Forelimb muscle (tissue), 1 donor: Measurements from ENCODE around the gene PADI4. TPM values are rescaled to one million over a fixed set of nuclear protein-coding genes. Genes with fewer than 3 reads are reported as not detected.

ENCODE experiments used
- DNase-seq: peaks from one replicate; pipeline ENCODE4 v3.0.0-alpha.2; 2013; ENCODE audit warnings: low read depth
- polyA plus RNA-seq: library from polyadenylated mRNA; unstranded; fragments of 120-200 nt; gene quantifications from one replicate; pipeline ENCODE4 v1.2.1, GENCODE V29; 2013; ENCODE audit not compliant: insufficient read length

The PADI4 gene
- polyA plus RNA-seq: 0.96 TPM

GRCh38 chr1:17307946-17308345, at the start of gene PADI4:
Gene PADI4 (plus strand): TSS chr1:17308197. CDS start chr1:17308223, 26 bp downstream.
- DNase-seq: no peak

- DNase-seq: no peak
These were observed 49.3 kb upstream of the PADI4 start for GRCh38 chr1:17258758-17259130.

GRCh38 chr1:17259233-17259873, 48.6 kb upstream of the PADI4 start:
- no peak for DNase-seq

GRCh38 chr1:17260264-17260663, 47.7 kb upstream of the PADI4 start:
- DNase-seq: no peak

GRCh38 chr1:17260738-17261137, 47.3 kb upstream of the PADI4 start:
- DNase-seq: no peak

GRCh38 chr1:17263936-17264335, 44.1 kb upstream of the PADI4 start:
- DNase-seq: no peak

- no peak for DNase-seq
These were observed 43.5 kb upstream of the PADI4 start for GRCh38 chr1:17264470-17264869.

- no peak for DNase-seq
These were observed 42.8 kb upstream of the PADI4 start for GRCh38 chr1:17265162-17265561.

- DNase-seq: no peak
These were observed 42.0 kb upstream of the PADI4 start for GRCh38 chr1:17265950-17266349.

- DNase-seq: no peak
These were observed 36.9 kb upstream of the PADI4 start for GRCh38 chr1:17270891-17271765.

GRCh38 chr1:17272066-17272465, 35.9 kb upstream of the PADI4 start:
- no peak for DNase-seq

- no peak for DNase-seq
These were observed 35.4 kb upstream of the PADI4 start for GRCh38 chr1:17272646-17273045.

- DNase-seq: no peak
These were observed 34.9 kb upstream of the PADI4 start for GRCh38 chr1:17273096-17273495.

GRCh38 chr1:17274186-17275170, 33.5 kb upstream of the PADI4 start:
- DNase-seq: no peak

GRCh38 chr1:17276568-17276967, 31.4 kb upstream of the PADI4 start:
- no peak for DNase-seq

- no peak for DNase-seq
These were observed 30.4 kb upstream of the PADI4 start for GRCh38 chr1:17277511-17278159.

- no peak for DNase-seq
These were observed 28.8 kb upstream of the PADI4 start for GRCh38 chr1:17278996-17279830.

GRCh38 chr1:17280436-17280835, 27.6 kb upstream of the PADI4 start:
- DNase-seq: no peak

- DNase-seq: no peak
These were observed 27.1 kb upstream of the PADI4 start for GRCh38 chr1:17280894-17281293.

GRCh38 chr1:17281775-17282181, 26.2 kb upstream of the PADI4 start:
- no peak for DNase-seq

GRCh38 chr1:17282836-17283235, 25.2 kb upstream of the PADI4 start:
- DNase-seq: no peak
